IMR-90 (cell line): Measurements from ENCODE around the gene AADACL4. TPM values are rescaled to one million over a fixed set of nuclear protein-coding genes. Genes with fewer than 3 reads are reported as not detected.

ENCODE experiments used
- ATAC-seq: fragments of 200-7000 bp; cut with Tn5 transposase; 2 replicates; pipeline ENCODE4 v1.9.1; 2020; ENCODE audit warnings: low read depth, mild to moderate bottlenecking, moderate library complexity
- BruUV-seq: library from RNA; stranded (reverse); fragments of 400-500 nt; replicated peaks from 2 replicates; lab custom pipeline; 2021; lab: Mats Ljungman, UMichigan
- CTCF ChIA-PET: fragments of 300-600 bp; formaldehyde crosslinking; extraction: SDS; loops from one replicate; lab custom pipeline; 2021; ENCODE audit warnings: antibody characterized with exemption; lab: Yijun Ruan, JAX
- POLR2A ChIA-PET: fragments of 300-600 bp; sonication (Branson Sonifier 250); formaldehyde crosslinking; loops from one replicate; lab custom pipeline; 2022; ENCODE audit warnings: antibody characterized with exemption; ENCODE audit not compliant: unreplicated experiment; lab: Charles Lee
- DNase-seq: peaks from one replicate; pipeline ENCODE4 v3.0.0; 2013
- H2AFZ ChIP-seq: replicated peaks from 2 replicates; pipeline ENCODE3; 2013; ENCODE audit warnings: low read length, mild to moderate bottlenecking; ENCODE audit not compliant: poor library complexity
- H2AK5ac ChIP-seq: 2 replicates; pipeline ENCODE4 v1.6.1; 2013; ENCODE audit warnings: low read depth, low read length, inconsistent platforms
- H2AK9ac ChIP-seq: replicated peaks from 2 replicates; pipeline ENCODE3; 2013; ENCODE audit warnings: mild to moderate bottlenecking, low read depth, low read length, moderate library complexity; ENCODE audit not compliant: poor library complexity
- H2BK120ac ChIP-seq: 2 replicates; pipeline ENCODE4 v1.6.1; 2013; ENCODE audit warnings: low read depth, low read length, inconsistent platforms
- H2BK15ac ChIP-seq: 3 replicates; pipeline ENCODE4 v1.6.1; 2013; ENCODE audit warnings: low read depth, low read length, inconsistent platforms
- H2BK20ac ChIP-seq: 2 replicates; pipeline ENCODE4 v1.6.1; 2013; ENCODE audit warnings: low read depth, mild to moderate bottlenecking, inconsistent platforms, low read length, moderate library complexity
- H2BK5ac ChIP-seq: 2 replicates; pipeline ENCODE4 v1.6.1; 2013; ENCODE audit warnings: mild to moderate bottlenecking, low read depth, low read length, inconsistent platforms; ENCODE audit not compliant: poor library complexity, severe bottlenecking
- H3K14ac ChIP-seq: replicated peaks from 2 replicates; pipeline ENCODE4 v1.6.1; 2013; ENCODE audit warnings: low read depth, low read length, inconsistent platforms
- H3K18ac ChIP-seq: 2 replicates; pipeline ENCODE4 v1.6.1; 2013; ENCODE audit warnings: low read depth, low read length, control low read depth
- H3K23ac ChIP-seq: 2 replicates; pipeline ENCODE4 v1.6.1; 2013; ENCODE audit warnings: low read depth, low read length, inconsistent platforms
- H3K27ac ChIP-seq: 2 replicates; pipeline ENCODE4 v1.5.1; 2013; ENCODE audit warnings: mild to moderate bottlenecking, control low read depth, low read length; ENCODE audit not compliant: insufficient read depth
- H3K27me3 ChIP-seq: 2 replicates; pipeline ENCODE4 v1.6.1; 2013; ENCODE audit warnings: low read length; ENCODE audit not compliant: control insufficient read depth, insufficient read depth
- H3K36me3 ChIP-seq: 2 replicates; pipeline ENCODE4 v1.6.1; 2013; ENCODE audit warnings: low read length, mixed read lengths; ENCODE audit not compliant: control insufficient read depth, insufficient read depth
- H3K4ac ChIP-seq: 2 replicates; pipeline ENCODE4 v1.6.1; 2013; ENCODE audit warnings: low read depth, low read length, inconsistent platforms
- H3K4me1 ChIP-seq: 2 replicates; pipeline ENCODE4 v1.6.1; 2013; ENCODE audit warnings: low read length, mixed read lengths; ENCODE audit not compliant: control insufficient read depth, insufficient read depth
- H3K4me2 ChIP-seq: 2 replicates; pipeline ENCODE4 v1.6.1; 2013; ENCODE audit warnings: low read depth, mild to moderate bottlenecking, control low read depth, low read length, moderate library complexity
- H3K4me3 ChIP-seq: 2 replicates; pipeline ENCODE4 v1.5.1; 2013; ENCODE audit warnings: low read depth, mild to moderate bottlenecking, control low read depth, low read length, moderate library complexity; ENCODE audit not compliant: insufficient read depth
- H3K56ac ChIP-seq: 2 replicates; pipeline ENCODE4 v1.6.1; 2013; ENCODE audit warnings: low read length, inconsistent platforms; ENCODE audit not compliant: insufficient read depth; ENCODE audit errors: extremely low read depth
- H3K79me1 ChIP-seq, 2 experiments: 2 replicates each; pipeline ENCODE4 v1.6.1; 2013; ENCODE audit warnings: low read length in 2 of 2, inconsistent platforms in 1 of 2, low read depth in 1 of 2
- H3K9ac ChIP-seq: 2 replicates; pipeline ENCODE4 v1.6.1; 2013; ENCODE audit warnings: low read depth, low read length, control low read depth
- H3K9me1 ChIP-seq: 2 replicates; pipeline ENCODE4 v1.6.1; 2013; ENCODE audit warnings: low read length, inconsistent platforms; ENCODE audit not compliant: insufficient read depth
- H3K9me3 ChIP-seq: 2 replicates; pipeline ENCODE4 v1.6.1; 2013; ENCODE audit warnings: low read length; ENCODE audit not compliant: control insufficient read depth, insufficient read depth
- H4K20me1 ChIP-seq: 2 replicates; pipeline ENCODE4 v1.6.1; 2013; ENCODE audit warnings: low read length, inconsistent platforms; ENCODE audit not compliant: insufficient read depth
- H4K5ac ChIP-seq: 2 replicates; pipeline ENCODE4 v1.6.1; 2013; ENCODE audit warnings: mild to moderate bottlenecking, low read depth, low read length, control low read depth
- H4K8ac ChIP-seq, 2 experiments: 2 replicates each; pipeline ENCODE4 v1.6.1; 2013; ENCODE audit warnings: low read depth in 2 of 2, low read length in 2 of 2, control low read depth in 1 of 2, inconsistent platforms in 1 of 2
- H4K91ac ChIP-seq: 2 replicates; pipeline ENCODE4 v1.6.1; 2013; ENCODE audit warnings: low read depth, low read length, inconsistent platforms; ENCODE audit not compliant: insufficient read depth
- CHD1 ChIP-seq: IDR thresholded peaks from 2 replicates; pipeline ENCODE4 v1.6.1; 2012; ENCODE audit warnings: low read depth, low read length, improper control_type of control experiment
- POLR2A ChIP-seq: IDR thresholded peaks from 2 replicates; pipeline ENCODE4 v1.6.1; 2012; ENCODE audit warnings: mild to moderate bottlenecking, low read depth, low read length
- RCOR1 ChIP-seq: IDR thresholded peaks from 2 replicates; pipeline ENCODE4 v1.6.1; 2012; ENCODE audit warnings: mild to moderate bottlenecking, low read length, improper control_type of control experiment; ENCODE audit not compliant: insufficient replicate concordance
- RFX5 ChIP-seq: IDR thresholded peaks from 2 replicates; pipeline ENCODE4 v1.8.0; 2012; ENCODE audit warnings: low read depth, mild to moderate bottlenecking, low read length, moderate library complexity
- WGBS, 2 experiments: methylation state at CpG; one replicate each; pipeline versions ENCODE4 v1.1.5 to v1.1.7; 2013; ENCODE audit warnings: missing lambda C conversion rate in 2 of 2; ENCODE audit not compliant: insufficient read length in 1 of 2; ENCODE audit errors: extremely low coverage in 2 of 2; 5-methylcytosine and 5-hydroxymethylcytosine counted together
- dilution Hi-C: fragments of 300-500 bp; cut with HindIII; formaldehyde crosslinking; loops from one replicate; pipeline ENCODE4 v1.14.3; 2018; ENCODE audit warnings: low sequenced_read_pairs; ENCODE audit not compliant: unreplicated experiment
- in situ Hi-C: fragments of 300-500 bp; cut with MboI; formaldehyde crosslinking; loops from 3 replicates; pipeline ENCODE4 v1.14.3; 2019; ENCODE audit warnings: low sequenced_read_pairs, inconsistent platforms, mixed read lengths
- intact Hi-C: fragments of 100-400 bp; cut with micrococcal nuclease; formaldehyde crosslinking; loops from 2 replicates; pipeline ENCODE4 v1.10.0; 2022
- polyA plus RNA-seq, 3 experiments: library from polyadenylated mRNA; depleted of rRNA; stranded (reverse); fragments of >200 nt; gene quantifications; 2 replicates each; pipeline ENCODE4 v1.2.3, GENCODE V29; 2012; ENCODE audit warnings: low replicate concordance in 1 of 3
- total RNA-seq: library from RNA; depleted of rRNA; stranded (reverse); fragments of >200 nt; gene quantifications from 2 replicates; pipeline ENCODE4 v1.2.3, GENCODE V29; 2012

AADACL4 gene
- total and polyA plus RNA-seq, 2 of the 4 experiments (the other 2 are of a cell fraction) = not detected

GRCh38 chr1:12665511-12665910, 21.6 kb downstream of the AADACL4 start:
- intact Hi-C loops (no loop called here), in situ Hi-C loops (no loop called here), dilution Hi-C loops (no loop called here)
- Histone ChIP-seq H3K36me3 (no peaks in the 10 kb centered on the region), H2BK5ac (no peak overlapping the region), H3K27ac (no peak overlapping the region), H3K23ac (no peak overlapping the region), H4K5ac (no peak overlapping the region), H2BK20ac (no peak overlapping the region), H2AK5ac (no peak overlapping the region), H2BK15ac (no peak overlapping the region), H3K14ac (no peak overlapping the region), H3K18ac (no peak overlapping the region), H3K9me3 (peaks cover 5% of the 10 kb centered on the region; the same call in 1 of the 2 replicates), H3K79me1 (no peaks in the 10 kb centered on the region), H2AFZ (no peak overlapping the region), H3K9me1 (no peaks in the 10 kb centered on the region), H4K8ac (no peak overlapping the region), H4K20me1 (no peaks in the 10 kb centered on the region), H3K4me3 (no peak overlapping the region), H3K4ac (no peak overlapping the region), H2BK120ac (no peak overlapping the region), H3K9ac (no peak overlapping the region), H4K91ac (no peak overlapping the region), H3K56ac (no peak overlapping the region), H2AK9ac (no peak overlapping the region), H3K4me2 (no peak overlapping the region), H3K4me1 (no peaks in the 10 kb centered on the region), H3K27me3 (peaks cover 3% of the 10 kb centered on the region; the same call in 1 of the 2 replicates)
- no CpG with 5 or more reads among the region's 4 CpGs for WGBS, 2 experiments
- ChIA-PET POLR2A (no interaction called here), CTCF (no interaction called here)
- ATAC-seq = no peak
- no peak for DNase-seq
- no peak for TF ChIP-seq POLR2A
- TF ChIP-seq RFX5 = no peak
- TF ChIP-seq RCOR1 = no peak
- TF ChIP-seq CHD1 = no peak
- BruUV-seq = no TSS peak
